Hepatocyte (in vitro differentiated cells): ENCODE results near the gene STOML2.

Experiments
- CTCF ChIP-seq: fragments of 200-600 bp; sonication (generic); IDR thresholded peaks from 2 replicates; pipeline ENCODE4 v1.5.1; 2016; ENCODE audit warnings: antibody characterized with exemption, mild to moderate bottlenecking; ENCODE audit not compliant: poor library complexity
- EZH2 ChIP-seq: fragments of 200-600 bp; sonication (generic); IDR thresholded peaks from 2 replicates; pipeline ENCODE4 v1.6.1; 2016; ENCODE audit warnings: antibody characterized with exemption, mild to moderate bottlenecking, borderline replicate concordance
- EZH2phosphoT487 ChIP-seq: fragments of 200-600 bp; sonication (generic); IDR thresholded peaks from one replicate; pipeline ENCODE4 v1.6.1; 2018; ENCODE audit warnings: antibody characterized with exemption, mild to moderate bottlenecking, low read depth, moderate library complexity; ENCODE audit not compliant: unreplicated experiment, severe bottlenecking

- no peak for TF ChIP-seq CTCF
- no peak for TF ChIP-seq EZH2
- TF ChIP-seq EZH2phosphoT487, result no peak
Measured at GRCh38 chr9:35057271-35057620, 45.7 kb downstream of the STOML2 start.
